T-helper 1 cell treated with Interleukin-12 subunit alpha and Interleukin-12 subunit beta and Interleukin-4 antibody, amounts not matched to agents 30 ng/mL and 1 ng/mL, for 36 hours (primary cell): ENCODE data around the gene STOML1. TPM values are rescaled to one million over a fixed set of nuclear protein-coding genes. Genes with fewer than 3 reads are reported as not detected.
"Not testable (repeated sequence)": the region's sequence is repeated elsewhere in the genome, so short reads cannot be mapped to it uniquely, and the experiment has no call there.

Experiments used
- intact Hi-C: fragments of 100-400 bp; cut with micrococcal nuclease; formaldehyde crosslinking; loops from one replicate; pipeline ENCODE4 v1.15.1; 2024
- total RNA-seq: library from RNA; stranded (reverse); gene quantifications from 2 replicates; pipeline ENCODE4 v1.2.3, GENCODE V29; 2022

The STOML1 gene
- total RNA-seq, 1 donor from 2014 or later, result 11.7 TPM

DNA sequence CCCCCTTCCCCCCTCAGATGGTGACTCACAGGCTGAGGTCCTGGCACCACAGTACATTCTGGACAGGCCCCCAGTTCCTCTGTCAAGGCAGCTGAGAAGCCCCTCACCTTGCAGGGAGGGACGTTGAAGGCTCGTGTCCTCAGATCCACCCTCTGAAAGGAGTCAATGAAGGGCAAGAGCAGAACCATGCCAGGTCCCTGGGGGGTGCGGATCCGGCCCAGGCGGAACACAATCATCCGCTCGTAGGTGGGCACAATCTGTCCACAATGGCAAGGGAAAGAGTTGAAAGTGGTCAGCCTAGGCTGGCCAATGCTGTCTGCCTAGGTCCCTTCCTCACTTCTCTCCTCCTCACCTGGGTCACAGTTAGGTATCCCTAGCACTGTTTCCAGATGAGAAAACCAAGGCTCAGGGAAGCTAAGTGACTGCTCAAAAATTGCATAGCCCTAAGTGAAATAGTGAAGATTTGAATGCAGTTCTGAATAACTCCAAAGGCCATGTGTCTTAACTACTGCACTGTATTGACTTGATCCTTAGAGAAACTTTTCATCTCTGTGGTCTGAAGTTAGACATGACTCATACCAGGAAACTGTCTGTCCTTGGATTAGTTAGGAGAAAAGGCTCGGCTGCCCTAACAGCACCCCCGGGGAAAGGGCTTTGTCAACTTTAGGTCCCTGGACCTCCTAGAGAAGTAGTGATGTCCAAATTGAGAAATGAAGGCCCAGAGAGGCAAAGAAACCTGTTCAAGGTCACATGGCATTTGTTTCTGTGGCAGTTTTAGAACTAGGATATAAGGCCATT lies 2.9 kb downstream of the STOML1 start:
- intact Hi-C loops, result no loop called here

DNA sequence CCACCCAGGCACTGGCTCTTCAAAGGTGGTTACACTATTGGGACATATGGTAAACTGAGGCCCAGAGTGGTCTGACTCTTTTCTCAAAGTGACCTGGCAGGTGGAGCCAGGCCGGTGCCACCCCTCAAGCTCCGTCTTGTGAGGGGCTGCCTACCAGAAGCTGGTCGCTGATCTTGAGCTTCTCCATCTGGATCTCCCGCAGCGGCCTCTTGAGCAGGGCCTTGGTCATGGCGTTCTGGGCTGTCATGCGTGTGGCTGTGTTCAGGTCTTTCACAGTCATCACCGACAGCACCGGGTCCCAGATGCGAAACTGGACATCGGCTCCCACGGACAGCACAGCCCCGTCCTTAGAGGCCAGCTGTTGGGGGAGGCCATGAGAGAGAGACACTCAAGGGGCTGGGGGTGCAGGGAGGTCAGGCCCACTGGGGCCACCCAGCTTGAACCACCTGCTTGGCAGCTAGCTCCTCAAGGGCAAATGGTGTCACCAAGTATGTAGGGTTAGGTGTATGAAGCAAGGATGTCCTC lies 3.6 kb downstream of the STOML1 start:
- intact Hi-C loops, result no loop called here

DNA sequence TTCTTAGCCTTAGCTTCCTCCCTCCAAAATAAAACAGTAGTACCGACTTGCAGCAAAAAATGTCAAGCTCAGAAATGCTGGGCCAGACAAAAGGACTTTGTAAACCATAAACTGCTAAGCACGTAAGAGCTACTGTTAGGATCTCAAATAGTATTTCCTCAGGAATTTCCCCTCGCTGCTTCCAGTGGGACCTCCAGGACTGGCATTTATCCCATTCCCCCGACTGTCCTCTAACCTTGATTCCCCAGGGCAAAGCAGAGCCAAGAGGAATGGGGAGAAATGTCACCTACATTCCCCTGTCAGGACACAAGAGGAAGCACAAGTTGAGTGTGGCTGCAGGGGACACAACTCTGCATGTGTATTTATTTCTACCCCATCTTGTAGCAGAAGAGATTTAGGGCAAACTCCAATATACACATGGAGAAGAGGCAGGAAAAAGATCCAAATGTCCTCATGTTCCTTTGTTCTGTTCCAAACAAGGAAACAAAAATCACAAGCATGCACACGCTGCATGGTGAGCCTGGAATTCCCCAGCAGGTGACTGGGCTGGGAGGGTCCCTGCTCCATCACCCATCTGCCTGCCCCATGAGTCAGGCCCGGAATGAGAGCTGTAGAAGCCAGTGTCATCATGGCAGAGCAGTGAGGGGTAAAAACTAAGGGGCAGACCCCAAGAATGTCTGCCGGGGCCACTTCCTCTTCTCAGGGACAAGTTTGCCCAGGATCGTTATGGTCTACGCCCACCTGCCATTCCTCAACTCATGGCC lies 4.2 kb downstream of the STOML1 start:
- intact Hi-C loops, result no loop called here

DNA sequence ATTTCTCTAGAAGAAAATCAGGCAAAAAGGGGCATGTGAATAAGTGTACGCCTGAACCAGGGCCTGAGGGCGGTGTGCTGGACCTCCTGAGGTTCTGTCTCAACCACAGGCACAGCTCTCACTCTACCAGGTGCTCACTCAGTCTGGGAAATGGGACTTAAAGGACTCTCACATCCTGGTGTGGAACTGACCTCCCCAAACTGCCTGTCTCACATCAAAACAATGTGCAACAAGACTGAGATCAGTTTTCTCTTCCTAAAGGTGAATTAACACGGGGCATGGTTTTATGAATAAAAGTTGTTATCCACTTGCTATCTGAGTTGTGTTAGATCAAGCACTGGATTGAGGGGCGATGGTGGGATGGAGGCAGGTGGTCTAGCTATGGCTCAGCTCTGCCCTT lies 4.8 kb downstream of the STOML1 start:
- intact Hi-C loops, result no loop called here

DNA sequence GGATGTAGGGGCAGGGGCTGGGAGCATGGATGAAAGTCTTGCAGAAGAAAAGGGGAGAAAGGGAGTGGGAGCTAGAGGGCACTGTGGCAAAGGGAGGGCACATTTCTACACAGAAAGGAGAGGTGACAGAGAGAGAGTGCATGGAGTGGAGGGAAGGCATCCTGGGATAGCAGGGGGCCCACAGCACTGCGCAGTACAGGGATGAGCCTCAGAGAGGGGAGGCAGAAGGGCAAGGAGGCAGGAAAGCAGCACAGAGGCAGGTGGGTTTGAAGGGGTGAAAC lies 5.4 kb downstream of the STOML1 start:
- intact Hi-C loops, result no loop called here

DNA sequence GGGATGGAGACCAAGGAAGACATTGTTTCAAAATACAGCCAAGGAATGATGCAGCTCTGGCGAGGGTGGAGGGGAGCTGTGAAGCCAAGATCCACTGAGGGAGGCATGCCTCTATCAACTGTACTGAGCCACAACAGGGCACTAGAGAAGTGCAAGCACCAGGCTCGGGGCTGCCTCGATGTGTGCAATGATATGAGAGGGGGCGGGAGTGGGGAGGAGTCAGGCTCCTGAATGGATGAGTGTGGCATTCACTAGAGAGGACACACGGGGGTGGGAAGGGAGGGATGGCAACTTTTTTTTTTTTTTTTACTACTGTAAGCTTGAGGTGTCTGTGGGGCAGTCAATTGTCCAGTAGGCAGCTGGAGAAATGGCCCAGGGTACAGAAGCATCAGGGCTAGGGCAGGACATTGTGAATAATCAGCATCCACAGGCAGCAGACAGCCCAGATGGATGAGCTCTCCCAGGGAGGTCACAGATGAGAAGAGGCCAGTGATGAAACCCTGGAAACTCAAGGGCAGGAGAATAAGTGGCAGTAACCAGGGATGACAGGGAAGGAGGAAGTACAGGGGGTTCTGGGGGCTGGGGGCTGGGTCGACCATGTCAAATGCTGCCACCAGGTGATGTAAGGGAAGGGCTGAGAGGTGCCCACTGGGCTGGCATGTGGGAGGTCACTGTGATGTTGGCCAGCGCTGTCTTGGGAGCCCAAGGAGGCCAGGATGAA lies 5.9 kb downstream of the STOML1 start:
- intact Hi-C loops, result no loop called here

DNA sequence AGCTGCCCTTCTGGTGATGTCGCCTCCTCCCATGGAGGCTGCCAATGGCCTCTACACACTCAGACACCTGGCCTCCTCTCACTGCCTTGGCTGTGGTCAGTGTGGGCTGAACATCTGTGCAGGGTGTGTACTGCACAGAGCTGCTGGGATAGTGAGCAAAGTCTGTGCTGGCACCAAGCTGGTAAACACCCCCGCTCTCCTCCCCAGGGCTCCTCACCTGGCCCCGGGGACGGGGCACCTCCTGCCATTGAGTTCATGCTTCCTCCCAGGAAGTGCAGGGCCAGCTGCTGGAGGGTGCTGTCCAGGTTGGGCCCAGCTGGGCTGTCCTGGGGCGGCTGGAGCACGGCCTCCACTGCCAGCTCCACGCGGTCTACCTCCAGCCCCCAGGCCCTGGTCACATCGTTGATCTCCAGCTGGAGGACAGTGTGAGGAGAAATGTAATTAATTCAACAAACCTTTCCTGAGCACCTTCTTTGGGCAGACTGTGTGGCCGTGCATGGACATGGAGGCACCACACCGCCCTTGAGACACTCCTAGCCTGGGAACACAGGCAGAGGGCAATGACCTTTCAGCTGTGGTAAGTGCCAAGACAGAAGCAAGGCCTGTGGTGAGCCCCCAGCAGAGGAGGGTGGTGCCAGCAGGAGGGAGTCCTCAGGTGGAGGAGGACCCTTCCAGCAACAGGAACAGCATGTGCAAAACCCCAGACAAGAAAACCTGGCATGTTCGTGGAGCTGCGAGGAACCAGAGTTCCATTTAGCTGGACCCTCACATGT lies 6.8 kb downstream of the STOML1 start:
- intact Hi-C loops, result no loop called here

DNA sequence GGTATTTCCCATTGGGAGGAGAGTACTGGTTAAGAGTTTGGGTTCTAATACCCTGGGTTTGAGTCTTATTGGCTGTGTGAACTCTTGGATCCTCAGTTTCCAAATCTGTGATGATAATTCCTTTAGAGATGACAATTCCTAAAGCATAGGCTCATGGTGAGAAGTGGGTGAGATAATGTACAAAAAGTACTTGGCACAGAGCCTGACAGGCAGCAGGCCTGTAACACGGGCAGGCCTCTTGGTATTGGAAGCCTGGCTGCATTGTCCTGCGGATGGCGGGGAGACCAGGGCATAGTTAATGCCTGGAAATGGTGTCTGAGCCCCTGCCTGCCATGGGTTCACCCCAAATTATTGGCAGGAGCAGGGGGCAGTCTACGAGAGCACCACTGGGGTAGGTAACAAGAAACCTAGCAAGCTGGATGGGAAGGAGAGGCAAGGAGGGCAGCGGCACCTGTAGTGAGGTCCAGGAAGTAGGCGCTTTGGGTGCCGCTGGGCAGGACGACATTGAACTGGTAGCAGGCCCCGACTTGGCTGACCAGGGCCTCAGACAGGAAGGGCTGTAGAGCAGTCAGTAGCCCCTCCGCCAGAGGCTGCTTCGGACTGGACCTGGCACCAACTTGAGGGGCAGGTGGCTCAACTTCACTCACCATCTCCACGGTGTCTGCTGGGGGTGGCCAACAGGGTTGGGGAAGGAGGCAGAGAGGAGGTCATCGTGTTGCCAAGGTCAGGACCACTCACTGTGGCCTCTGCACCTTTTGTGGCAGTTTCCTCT lies 7.7 kb downstream of the STOML1 start:
- intact Hi-C loops, result no loop called here

DNA sequence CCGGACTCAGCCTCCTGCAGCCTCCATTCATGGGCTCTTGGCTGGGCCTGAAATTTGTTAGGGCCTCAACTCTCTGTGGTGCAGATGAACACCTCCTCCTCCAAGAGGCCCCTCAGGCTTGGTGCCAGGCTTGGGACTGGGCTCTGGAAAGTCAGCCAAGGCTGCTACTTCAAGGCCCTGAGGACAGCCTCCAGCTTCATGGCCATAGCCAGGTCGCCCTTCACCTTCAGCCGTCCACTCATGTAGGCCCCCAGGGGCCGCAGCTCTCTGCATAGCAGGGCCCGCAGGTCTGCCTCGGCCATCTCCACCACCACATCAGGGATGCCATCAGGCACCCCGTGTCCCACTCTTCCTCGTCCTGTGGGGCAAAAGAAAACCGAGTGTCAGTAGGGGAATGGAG lies 8.3 kb downstream of the STOML1 start:
- intact Hi-C loops, result no loop called here

DNA sequence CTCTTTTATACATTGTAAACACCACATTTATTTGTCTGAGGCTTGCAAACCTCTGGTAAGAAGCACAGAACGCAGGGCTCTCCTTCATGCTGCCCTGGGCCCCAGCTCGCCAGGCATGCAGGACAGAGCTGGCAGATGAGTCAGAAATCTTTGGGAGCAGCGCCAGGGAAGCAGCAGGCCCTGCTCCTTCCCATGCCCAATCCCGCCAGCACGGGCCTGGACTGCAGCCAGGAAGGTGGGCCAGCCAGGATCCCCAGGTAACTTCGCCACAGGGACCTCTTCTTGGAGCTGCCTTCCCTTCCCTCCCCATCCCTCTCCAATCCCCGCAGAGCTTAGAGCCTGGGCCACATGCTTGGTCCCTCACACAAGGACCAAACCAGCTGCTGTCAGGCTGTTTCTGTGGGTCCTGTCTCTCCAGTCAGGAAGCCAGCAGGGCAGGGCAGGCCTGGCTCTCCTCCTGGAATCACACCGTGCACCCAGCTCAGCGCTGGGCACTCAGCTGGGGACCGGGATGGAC lies 8.8 kb downstream of the STOML1 start:
- intact Hi-C loops, result no loop called here

DNA sequence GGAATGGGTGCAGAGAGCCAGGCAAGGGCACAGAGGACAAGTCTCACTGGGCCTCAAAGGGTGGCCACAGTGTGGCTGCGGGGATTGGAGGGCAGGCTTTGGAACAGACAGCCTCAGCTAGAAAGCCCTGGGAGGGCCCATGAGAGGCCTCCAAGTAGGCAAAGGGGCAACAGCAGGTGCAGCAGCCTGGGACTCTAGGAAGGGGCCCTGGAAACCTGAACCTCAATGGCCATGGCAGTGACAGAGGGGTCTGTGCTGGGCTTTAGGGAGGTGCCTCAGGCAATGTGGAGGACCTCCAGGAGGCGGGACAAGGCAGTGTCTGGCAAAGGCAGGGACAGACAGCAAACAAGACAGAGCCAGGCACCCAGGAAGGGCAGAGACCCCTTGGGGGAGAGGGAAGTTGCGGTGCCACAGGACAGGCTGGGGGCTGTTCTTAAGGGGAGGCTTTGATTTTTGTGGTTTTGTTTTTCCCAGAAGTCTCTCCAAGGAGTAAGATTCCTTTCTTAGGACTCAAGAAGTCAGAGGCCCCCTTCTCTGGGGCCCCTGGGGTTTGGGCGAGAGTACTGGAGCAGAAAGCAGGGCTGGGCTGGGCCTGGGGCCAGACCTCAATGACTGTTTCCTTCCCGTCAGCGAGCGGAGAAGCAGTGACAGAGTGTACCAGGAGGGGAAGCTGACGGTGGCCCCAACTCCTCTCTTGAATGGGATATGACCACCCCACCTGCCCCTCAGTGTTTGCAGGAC lies 9.7 kb downstream of the STOML1 start:
- intact Hi-C loops, result no loop called here

DNA sequence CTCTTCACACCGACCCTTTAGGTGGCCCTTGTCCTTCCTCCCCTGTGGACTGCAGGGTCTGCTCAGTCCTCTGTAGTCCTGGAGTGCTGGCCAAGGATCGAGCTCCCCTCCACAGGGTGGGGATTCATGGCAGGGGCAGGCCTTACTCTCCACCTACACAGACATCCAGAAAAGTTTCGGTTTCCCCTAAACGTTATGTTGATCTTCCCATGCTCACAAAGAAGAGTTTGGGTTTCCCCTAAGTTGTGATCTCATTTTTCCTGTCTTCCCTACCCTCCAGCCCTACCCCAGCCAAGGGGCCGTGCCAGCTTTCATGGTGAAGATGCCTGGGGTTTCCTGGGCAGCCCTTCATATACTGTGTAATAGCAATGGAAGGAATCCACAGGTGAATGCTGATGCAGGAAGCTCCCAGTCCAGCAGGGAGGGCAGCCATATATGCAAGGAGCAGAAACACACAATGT lies 10.3 kb downstream of the STOML1 start:
- intact Hi-C loops, result no loop called here

DNA sequence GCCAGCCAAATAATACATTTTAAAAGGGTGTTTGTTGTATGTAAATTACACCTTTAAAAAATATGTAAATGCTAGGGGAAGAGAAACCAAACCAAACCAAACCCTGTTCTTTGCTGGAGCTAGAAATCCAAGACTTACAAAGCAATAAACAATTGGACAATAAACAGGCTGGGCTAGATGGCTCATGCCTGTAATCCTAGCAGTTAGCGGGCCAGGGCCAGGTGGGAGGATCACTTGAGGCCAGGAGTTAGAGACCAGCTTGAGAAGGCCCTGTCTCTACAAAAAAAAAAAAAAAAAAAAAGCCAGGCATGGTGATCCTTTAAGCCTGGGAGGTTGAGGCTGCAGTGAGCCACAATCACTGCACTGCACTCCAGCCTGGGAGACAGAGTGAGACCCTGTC lies 12.5 kb downstream of the STOML1 start:
- intact Hi-C loops, result no loop called here

DNA sequence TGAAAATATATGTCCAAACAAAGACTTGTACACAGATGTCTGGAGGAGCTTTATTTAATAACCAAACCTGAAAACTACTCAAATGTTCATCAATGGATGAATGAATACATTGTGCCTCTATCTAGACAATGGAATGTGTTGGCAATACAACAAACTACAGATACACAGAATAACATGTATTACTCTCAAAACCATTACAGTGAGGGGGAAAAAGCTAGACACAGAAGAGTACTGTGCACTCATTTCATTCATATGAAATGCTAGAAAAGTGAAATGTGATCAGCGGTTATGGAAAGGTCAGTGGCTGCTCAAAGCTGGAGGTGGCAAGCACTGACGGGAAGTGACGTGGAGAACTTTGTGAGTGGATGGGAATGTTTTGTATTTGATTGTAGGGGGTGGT lies 13.2 kb downstream of the STOML1 start:
- intact Hi-C loops, result no loop called here

DNA sequence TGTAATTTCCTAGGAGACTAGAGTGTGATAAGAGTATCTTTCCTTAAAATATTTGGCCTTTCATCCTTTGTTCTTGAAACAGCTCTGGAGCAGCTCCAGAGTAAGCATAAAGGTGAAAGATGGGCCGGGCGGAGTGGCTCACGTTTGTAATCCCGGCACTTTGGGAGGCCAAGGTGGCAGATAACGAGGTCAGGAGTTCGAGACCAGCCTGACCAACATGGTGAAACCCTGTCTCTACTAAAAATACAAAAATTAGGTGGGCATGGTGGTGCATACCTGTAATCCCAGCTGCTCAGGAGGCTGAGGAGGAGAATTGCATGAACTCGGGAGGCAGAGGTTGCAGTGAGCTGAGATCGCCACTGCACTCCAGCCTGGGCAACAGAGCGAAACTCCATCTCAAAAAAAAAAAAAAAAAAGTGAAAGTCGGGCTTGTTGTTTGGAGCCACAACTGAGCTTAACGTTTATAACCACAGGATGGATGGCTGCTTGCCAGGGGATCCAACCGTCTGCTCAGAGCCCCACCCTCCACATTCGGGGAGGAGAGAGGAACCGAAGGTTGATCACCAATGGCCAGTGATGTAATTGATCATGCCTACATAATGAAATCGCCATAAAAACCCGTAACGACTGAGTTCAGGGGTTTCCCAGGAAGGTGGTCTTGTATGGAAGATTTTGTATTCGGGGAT lies 16.5 kb downstream of the STOML1 start:
- intact Hi-C loops, result not testable (repeated sequence)

DNA sequence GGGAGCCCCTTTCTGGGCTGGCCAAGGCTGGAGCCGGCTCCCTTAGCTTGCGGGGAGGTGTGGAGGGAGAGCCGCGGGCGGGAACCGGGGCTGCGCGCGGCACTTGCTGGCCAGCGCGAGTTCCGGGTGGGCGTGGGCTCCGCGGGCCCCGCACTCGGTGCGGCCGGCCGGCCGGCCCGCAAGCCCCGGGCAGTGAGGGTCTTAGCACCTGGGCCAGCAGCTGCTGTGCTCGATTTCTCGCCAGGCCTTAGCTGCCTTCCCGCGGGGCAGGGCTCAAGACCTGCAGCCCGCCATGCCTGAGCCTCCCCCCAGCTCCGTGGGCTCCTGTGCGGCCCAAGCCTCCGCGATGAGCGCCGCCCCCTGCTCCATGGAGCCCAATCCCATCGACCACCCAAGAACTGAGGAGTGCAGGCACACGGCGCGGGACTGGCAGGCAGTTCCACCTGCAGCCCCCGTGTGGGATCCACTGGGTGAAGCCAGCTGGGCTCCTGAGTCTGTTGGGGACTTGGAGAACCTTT lies 18.4 kb downstream of the STOML1 start:
- intact Hi-C loops, result loop anchor here (1.0 to 5.0 kb wide), 6 partner anchors 21 to 349 kb away; partner anchors contain the start of gene PML

DNA sequence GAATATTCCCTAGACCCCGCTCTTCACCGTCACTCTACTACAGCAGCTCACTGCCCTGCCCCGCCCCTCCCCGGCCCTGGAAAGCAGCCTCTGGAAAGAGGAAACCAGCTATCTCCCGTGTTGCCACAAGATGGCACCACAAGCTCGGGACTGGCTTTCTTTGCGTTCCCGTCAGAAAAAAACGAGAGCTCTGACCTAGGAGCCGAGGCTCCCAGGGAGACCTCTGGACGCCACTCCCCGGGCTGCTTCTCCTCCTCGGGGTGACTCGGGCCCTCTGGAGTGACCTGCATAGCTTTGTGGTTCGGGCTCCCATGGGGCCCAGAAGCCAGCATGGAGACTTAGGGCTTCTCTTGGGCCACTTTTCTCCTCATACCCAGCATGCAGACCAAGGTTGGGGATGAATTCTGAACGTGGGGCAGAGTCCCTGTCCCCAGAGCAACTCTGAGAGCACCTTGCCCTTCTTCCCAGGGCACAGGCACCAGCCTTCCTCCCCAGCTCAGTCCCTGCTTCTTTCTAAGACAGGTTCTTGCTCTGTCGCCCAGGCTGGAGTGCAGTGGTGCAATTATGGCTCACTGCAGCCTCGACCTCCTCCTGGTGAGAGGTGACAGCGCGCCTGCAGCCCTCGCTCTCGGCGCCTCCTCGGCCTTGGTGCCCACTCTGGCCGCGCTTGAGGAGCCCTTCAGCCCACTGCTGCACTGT lies 19.0 kb downstream of the STOML1 start:
- intact Hi-C loops, result loop anchor here (1.0 to 5.0 kb wide), 6 partner anchors 21 to 349 kb away; partner anchors contain the start of gene PML
